DOHH2 (cell line): ENCODE measurements around the gene SOD1.

Experiments used
- H3F3A ChIP-seq: fragments of 200-600 bp; sonication (generic), shearing (Covaris generic); 2 replicates; pipeline ENCODE4 v1.6.0; 2016; ENCODE audit warnings: antibody characterized with exemption, mild to moderate bottlenecking; ENCODE audit not compliant: control insufficient read depth, insufficient read depth
- H3K27ac ChIP-seq: fragments of 200-600 bp; sonication (generic); 2 replicates; pipeline ENCODE4 v1.5.1; 2014; ENCODE audit warnings: low read depth, mild to moderate bottlenecking, low read length, moderate library complexity
- H3K27me3 ChIP-seq: fragments of 200-600 bp; sonication (generic); 2 replicates; pipeline ENCODE4 v1.6.1; 2014; ENCODE audit warnings: mild to moderate bottlenecking, low read length, mixed read lengths; ENCODE audit not compliant: control insufficient read depth
- H3K36me3 ChIP-seq: fragments of 200-600 bp; sonication (generic); 2 replicates; pipeline ENCODE4 v1.6.1; 2014; ENCODE audit warnings: mild to moderate bottlenecking, low read length, moderate library complexity, mixed read lengths; ENCODE audit not compliant: control insufficient read depth
- H3K4me1 ChIP-seq: fragments of 200-600 bp; sonication (generic); 2 replicates; pipeline ENCODE4 v1.6.1; 2014; ENCODE audit warnings: mild to moderate bottlenecking, low read length, mixed read lengths; ENCODE audit not compliant: control insufficient read depth
- H3K4me2 ChIP-seq: fragments of 200-600 bp; sonication (generic); 2 replicates; pipeline ENCODE4 v1.6.0; 2014; ENCODE audit warnings: mild to moderate bottlenecking, low read length, moderate library complexity
- H3K4me3 ChIP-seq: fragments of 200-600 bp; sonication (generic); 2 replicates; pipeline ENCODE4 v1.5.1; 2014; ENCODE audit warnings: mild to moderate bottlenecking, low read length, mixed read lengths
- H3K79me2 ChIP-seq: fragments of 200-600 bp; sonication (generic); 2 replicates; pipeline ENCODE4 v1.6.1; 2014; ENCODE audit warnings: mild to moderate bottlenecking, low read length, mixed read lengths; ENCODE audit not compliant: control insufficient read depth
- H3K9me2 ChIP-seq: fragments of 200-600 bp; sonication (generic); replicated peaks from 2 replicates; pipeline ENCODE4 v1.6.1; 2014; ENCODE audit warnings: mild to moderate bottlenecking, low read length, mixed read lengths; ENCODE audit not compliant: control insufficient read depth
- H3K9me3 ChIP-seq: fragments of 200-600 bp; sonication (generic); 2 replicates; pipeline ENCODE4 v1.6.1; 2014; ENCODE audit warnings: antibody characterized with exemption, low read length, mixed read lengths; ENCODE audit not compliant: control insufficient read depth, insufficient read depth
- H4K20me1 ChIP-seq: fragments of 200-600 bp; sonication (generic); 2 replicates; pipeline ENCODE4 v1.6.0; 2014; ENCODE audit warnings: low read depth, mild to moderate bottlenecking, antibody characterized with exemption, low read length, moderate library complexity; ENCODE audit not compliant: control insufficient read depth, insufficient read depth
- EZH2phosphoT487 ChIP-seq: fragments of 200-600 bp; sonication (generic); IDR thresholded peaks from 2 replicates; pipeline ENCODE4 v1.6.1; 2017; ENCODE audit warnings: borderline replicate concordance, mild to moderate bottlenecking, antibody characterized with exemption, low read length, moderate library complexity, mixed read lengths
- TF ChIP-seq, protein P1 (sequence below): fragments of 200-600 bp; sonication (generic); IDR thresholded peaks from one replicate; pipeline ENCODE4 v1.5.1; 2014; ENCODE audit warnings: antibody characterized with exemption, mild to moderate bottlenecking, low read depth, low read length; ENCODE audit not compliant: poor library complexity, severe bottlenecking

Gene SOD1

DNA sequence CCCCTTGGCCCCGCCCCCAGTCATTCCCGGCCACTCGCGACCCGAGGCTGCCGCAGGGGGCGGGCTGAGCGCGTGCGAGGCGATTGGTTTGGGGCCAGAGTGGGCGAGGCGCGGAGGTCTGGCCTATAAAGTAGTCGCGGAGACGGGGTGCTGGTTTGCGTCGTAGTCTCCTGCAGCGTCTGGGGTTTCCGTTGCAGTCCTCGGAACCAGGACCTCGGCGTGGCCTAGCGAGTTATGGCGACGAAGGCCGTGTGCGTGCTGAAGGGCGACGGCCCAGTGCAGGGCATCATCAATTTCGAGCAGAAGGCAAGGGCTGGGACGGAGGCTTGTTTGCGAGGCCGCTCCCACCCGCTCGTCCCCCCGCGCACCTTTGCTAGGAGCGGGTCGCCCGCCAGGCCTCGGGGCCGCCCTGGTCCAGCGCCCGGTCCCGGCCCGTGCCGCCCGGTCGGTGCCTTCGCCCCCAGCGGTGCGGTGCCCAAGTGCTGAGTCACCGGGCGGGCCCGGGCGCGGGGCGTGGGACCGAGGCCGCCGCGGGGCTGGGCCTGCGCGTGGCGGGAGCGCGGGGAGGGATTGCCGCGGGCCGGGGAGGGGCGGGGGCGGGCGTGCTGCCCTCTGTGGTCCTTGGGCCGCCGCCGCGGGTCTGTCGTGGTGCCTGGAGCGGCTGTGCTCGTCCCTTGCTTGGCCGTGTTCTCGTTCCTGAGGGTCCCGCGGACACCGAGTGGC, at the start of gene SOD1:
Gene SOD1 (plus strand): TSS at position 158 of the 723 bp plus-strand sequence. CDS start 77 bp downstream, at position 235.
- H3F3A ChIP-seq: peaks cover 3% of the 10 kb centered on the region; the same call in 1 of the 2 replicates
- 0 out of 2 replicates have a peak, but pooled peaks cover 22% of the 10 kb centered on the region for H4K20me1 ChIP-seq
- peak within 1 kb of the TSS; percentile 80 for H3K4me3 ChIP-seq
- peaks cover 52% of the 10 kb centered on the region for H3K79me2 ChIP-seq
- no peaks in the 10 kb centered on the region for H3K9me3 ChIP-seq
- H3K9me2 ChIP-seq: no peaks in the 10 kb centered on the region
- peaks cover 57% of the 10 kb centered on the region for H3K4me1 ChIP-seq
- H3K27ac ChIP-seq: peak within 1 kb of the TSS; percentile 15
- H3K36me3 ChIP-seq: peaks cover 41% of the 10 kb centered on the region
- no peaks in the 10 kb centered on the region for H3K27me3 ChIP-seq
- H3K4me2 ChIP-seq: peak within 1 kb of the TSS; percentile 71
- TF ChIP-seq EZH2phosphoT487: no peak
- TF ChIP-seq, protein P1, sequence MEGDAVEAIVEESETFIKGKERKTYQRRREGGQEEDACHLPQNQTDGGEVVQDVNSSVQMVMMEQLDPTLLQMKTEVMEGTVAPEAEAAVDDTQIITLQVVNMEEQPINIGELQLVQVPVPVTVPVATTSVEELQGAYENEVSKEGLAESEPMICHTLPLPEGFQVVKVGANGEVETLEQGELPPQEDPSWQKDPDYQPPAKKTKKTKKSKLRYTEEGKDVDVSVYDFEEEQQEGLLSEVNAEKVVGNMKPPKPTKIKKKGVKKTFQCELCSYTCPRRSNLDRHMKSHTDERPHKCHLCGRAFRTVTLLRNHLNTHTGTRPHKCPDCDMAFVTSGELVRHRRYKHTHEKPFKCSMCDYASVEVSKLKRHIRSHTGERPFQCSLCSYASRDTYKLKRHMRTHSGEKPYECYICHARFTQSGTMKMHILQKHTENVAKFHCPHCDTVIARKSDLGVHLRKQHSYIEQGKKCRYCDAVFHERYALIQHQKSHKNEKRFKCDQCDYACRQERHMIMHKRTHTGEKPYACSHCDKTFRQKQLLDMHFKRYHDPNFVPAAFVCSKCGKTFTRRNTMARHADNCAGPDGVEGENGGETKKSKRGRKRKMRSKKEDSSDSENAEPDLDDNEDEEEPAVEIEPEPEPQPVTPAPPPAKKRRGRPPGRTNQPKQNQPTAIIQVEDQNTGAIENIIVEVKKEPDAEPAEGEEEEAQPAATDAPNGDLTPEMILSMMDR: no peak

DNA sequence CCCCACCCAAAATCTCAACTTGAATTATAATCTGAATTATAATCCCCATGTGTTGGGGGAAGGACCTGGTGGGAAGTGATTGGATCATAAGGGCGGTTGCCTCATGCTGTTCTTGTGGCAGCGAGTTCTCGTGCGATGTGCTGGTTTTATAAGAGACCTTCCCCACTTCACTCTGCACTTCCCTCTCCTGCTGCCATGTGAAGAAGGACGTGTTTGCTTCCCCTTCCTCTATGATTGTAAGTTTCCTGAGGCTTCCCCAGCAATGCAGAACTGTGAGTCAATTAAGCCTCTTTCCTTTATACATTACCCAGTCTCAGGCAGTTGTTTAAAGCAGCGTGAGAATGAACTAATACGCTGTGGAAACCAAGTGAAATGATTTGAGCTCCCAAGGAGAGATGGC, 48.0 kb upstream of the SOD1 start:
- Histone ChIP-seq H3F3A (no peaks in the 10 kb centered on the region), H3K79me2 (no peaks in the 10 kb centered on the region), H3K9me2 (no peaks in the 10 kb centered on the region), H4K20me1 (no peaks in the 10 kb centered on the region), H3K36me3 (no peaks in the 10 kb centered on the region), H3K4me1 (no peaks in the 10 kb centered on the region), H3K4me2 (no peak overlapping the region), H3K4me3 (no peak overlapping the region), H3K27me3 (no peaks in the 10 kb centered on the region), H3K9me3 (peaks cover 8% of the 10 kb centered on the region; the same call in 1 of the 2 replicates), H3K27ac (no peak overlapping the region)
- TF ChIP-seq EZH2phosphoT487: no peak
- TF ChIP-seq, protein P1: no peak

DNA sequence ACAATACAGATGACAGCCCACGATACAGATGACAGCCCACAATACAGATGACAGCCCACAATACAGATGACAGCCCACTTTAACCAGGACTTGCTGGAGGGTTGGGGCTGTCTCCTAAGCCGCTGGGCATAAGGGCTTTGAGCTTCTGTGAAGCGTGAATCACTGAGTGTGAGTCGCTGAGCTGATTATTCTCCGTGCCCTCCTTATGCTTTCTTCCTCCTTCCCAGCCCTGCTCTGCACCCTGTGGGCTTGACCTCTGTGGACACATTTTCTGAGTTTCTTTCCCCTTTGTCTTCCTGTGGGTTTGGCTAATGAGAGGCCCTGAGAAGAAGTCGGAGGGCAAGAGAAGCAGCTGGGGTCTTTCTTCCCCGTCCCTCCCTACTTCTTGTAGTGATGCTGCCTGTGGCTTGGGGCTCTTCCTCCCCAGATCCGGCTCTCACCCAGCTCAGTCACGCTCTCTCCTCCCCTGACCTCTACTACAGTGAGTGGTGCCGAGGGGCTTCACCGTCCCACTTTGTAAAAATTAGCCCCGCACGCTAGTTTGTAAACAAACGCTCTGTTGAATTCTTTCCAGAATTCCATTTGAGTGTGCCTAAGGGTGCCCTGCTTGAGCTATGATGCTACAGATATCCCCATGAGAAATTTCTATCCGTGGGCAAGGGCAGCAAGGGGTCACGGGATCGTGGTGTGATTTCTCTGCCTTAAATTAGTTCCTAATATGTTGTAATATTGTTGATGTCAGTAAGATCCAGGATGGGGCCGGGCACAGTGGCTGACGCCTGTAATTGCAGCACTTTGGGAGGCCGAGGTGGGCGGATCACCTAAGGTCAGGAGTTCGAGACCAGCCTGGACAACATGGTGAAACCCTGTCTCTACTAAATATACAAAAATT, 46.4 kb upstream of the SOD1 start:
- TF ChIP-seq, protein P1: no peak
- no peak for TF ChIP-seq EZH2phosphoT487
- no peaks in the 10 kb centered on the region for H3K4me1 ChIP-seq

More for the DNA sequence above, 46.4 kb upstream of the SOD1 start:
- no peak overlapping the region for H3K4me3 ChIP-seq
- no peaks in the 10 kb centered on the region for H3K9me2 ChIP-seq
- no peak overlapping the region for H3K27ac ChIP-seq
- H3F3A ChIP-seq: no peaks in the 10 kb centered on the region
- peaks cover 8% of the 10 kb centered on the region; the same call in 1 of the 2 replicates for H3K9me3 ChIP-seq
- H3K79me2 ChIP-seq: no peaks in the 10 kb centered on the region
- H3K27me3 ChIP-seq: no peaks in the 10 kb centered on the region
- H4K20me1 ChIP-seq: no peaks in the 10 kb centered on the region
- H3K4me2 ChIP-seq: no peak overlapping the region
- H3K36me3 ChIP-seq: no peaks in the 10 kb centered on the region
